K562 (cell line): Measurements from ENCODE around the gene TNFRSF6B. TPM values are rescaled to one million over a fixed set of nuclear protein-coding genes. Genes with fewer than 3 reads are reported as not detected.

ENCODE experiments used
- BACH1 ChIP-seq: fragments of 200-800 bp; sonication (Bioruptor generic); IDR thresholded peaks from 2 replicates; pipeline ENCODE4 v1.6.1; 2016; ENCODE audit warnings: missing genetic modification characterization, missing compliant biosample characterization
- BMI1 ChIP-seq: fragments of 150-350 bp; IDR thresholded peaks from 2 replicates; pipeline ENCODE4 v1.6.1; 2014; ENCODE audit warnings: low read length
- CBX2 ChIP-seq: fragments of 200-600 bp; sonication (generic); IDR thresholded peaks from one replicate; pipeline ENCODE4 v1.6.1; 2012; ENCODE audit warnings: mild to moderate bottlenecking, low read length, inconsistent platforms; ENCODE audit not compliant: insufficient read depth, poor library complexity, severe bottlenecking
- EGR1 ChIP-seq: fragments of 450-650 bp; conservative IDR thresholded peaks from 2 replicates; pipeline ENCODE4 v1.6.1; 2017; ENCODE audit warnings: mild to moderate bottlenecking
- EP400 ChIP-seq: fragments of 450-650 bp; IDR thresholded peaks from 2 replicates; pipeline ENCODE4 v1.6.1; 2017; ENCODE audit warnings: antibody characterized with exemption, mild to moderate bottlenecking, moderate library complexity
- KHSRP ChIP-seq: fragments of 450-650 bp; IDR thresholded peaks from 2 replicates; pipeline ENCODE4 v1.6.1; 2017
- NRF1 ChIP-seq, 2 experiments: fragments of 450-650 bp; IDR thresholded peaks in 1 of 2; conservative IDR thresholded peaks in 1 of 2; 2 replicates each; pipeline ENCODE4 v1.6.1; 2014; ENCODE audit warnings: mild to moderate bottlenecking in 2 of 2
- SOX6 ChIP-seq: fragments of 450-650 bp; IDR thresholded peaks from 2 replicates; pipeline ENCODE4 v1.6.1; 2014; ENCODE audit warnings: mild to moderate bottlenecking
- TAF7 ChIP-seq: fragments of 450-650 bp; IDR thresholded peaks from 2 replicates; pipeline ENCODE4 v1.6.1; 2016; ENCODE audit warnings: missing genetic modification characterization, missing compliant biosample characterization
- TBL1XR1 ChIP-seq, 2 experiments: IDR thresholded peaks; 2 replicates each; pipeline ENCODE4 v1.6.1; 2012; ENCODE audit warnings: improper control_type of control experiment in 2 of 2, low read length in 2 of 2, mild to moderate bottlenecking in 1 of 2
- ZNF175 ChIP-seq: fragments of 200-800 bp; sonication (Bioruptor generic); IDR thresholded peaks from 2 replicates; pipeline ENCODE4 v1.6.1; 2016; ENCODE audit warnings: low read depth, mild to moderate bottlenecking, missing genetic modification characterization, missing compliant biosample characterization
- ZNF584 ChIP-seq: fragments of 200-800 bp; sonication (Bioruptor generic); IDR thresholded peaks from 2 replicates; pipeline ENCODE4 v1.6.1; 2016; ENCODE audit warnings: low read depth, mild to moderate bottlenecking, missing genetic modification characterization, missing compliant biosample characterization
- ZNF644 ChIP-seq: fragments of 200-800 bp; sonication (Bioruptor generic); IDR thresholded peaks from 2 replicates; pipeline ENCODE4 v1.6.1; 2016; ENCODE audit warnings: low read depth, missing genetic modification characterization, missing compliant biosample characterization
- polyA plus RNA-seq, 8 experiments: library from polyadenylated mRNA; depleted of rRNA in 4 of 8; stranded (reverse) in 5 of 8; unstranded in 3 of 8; fragments of >200 nt; fragmentation: Nextera tagmentation in 2 of 8; fragmentation: Illumina TruSeq in 1 of 8; extraction: Ambion mirVana in 2 of 8; extraction: Trizol in 1 of 8; gene quantifications; 2 replicates each; pipeline versions ENCODE4 v1.2.1 to v1.2.3, GENCODE V29; 2011 to 2014; ENCODE audit warnings: inconsistent platforms in 1 of 8, missing spikeins in 1 of 8
- total RNA-seq, 7 experiments: library from RNA; depleted of rRNA in 6 of 7; stranded (reverse); fragments of >200 nt in 6 of 7; fragmentation: Illumina TruSeq in 2 of 7; extraction: Trizol in 2 of 7; gene quantifications; 2 replicates each; pipeline versions ENCODE4 v1.2.1 to v1.2.3, GENCODE V29; 2011 to 2021; ENCODE audit warnings: low replicate concordance in 1 of 7
- TF ChIP-seq, protein P1 (sequence below): sonication (generic); formaldehyde crosslinking; IDR thresholded peaks from 2 replicates; pipeline ENCODE4 v1.8.0; 2022; ENCODE audit warnings: mild to moderate bottlenecking, missing genetic modification reagents
- TF ChIP-seq, protein P2 (sequence below): fragments of 150-350 bp; IDR thresholded peaks from 2 replicates; pipeline ENCODE4 v1.6.1; 2014; ENCODE audit warnings: low read depth, mild to moderate bottlenecking, low read length, borderline replicate concordance
- TF ChIP-seq, protein P3 (sequence below): fragments of 450-650 bp; IDR thresholded peaks from 2 replicates; pipeline ENCODE4 v1.6.1; 2017; ENCODE audit warnings: antibody characterized with exemption, mild to moderate bottlenecking
- TF ChIP-seq, protein P4 (sequence below): sonication (generic); formaldehyde crosslinking; IDR thresholded peaks from 2 replicates; pipeline ENCODE4 v1.4.0; 2020; ENCODE audit warnings: mild to moderate bottlenecking, missing genetic modification reagents

The TNFRSF6B gene
- total and polyA plus RNA-seq, 9 of the 15 experiments (the other 6 are each of a cell fraction or from before 2014, with no cell fraction given): 0.10 to 3.5 (median 0.32) TPM; not detected in 6

DNA sequence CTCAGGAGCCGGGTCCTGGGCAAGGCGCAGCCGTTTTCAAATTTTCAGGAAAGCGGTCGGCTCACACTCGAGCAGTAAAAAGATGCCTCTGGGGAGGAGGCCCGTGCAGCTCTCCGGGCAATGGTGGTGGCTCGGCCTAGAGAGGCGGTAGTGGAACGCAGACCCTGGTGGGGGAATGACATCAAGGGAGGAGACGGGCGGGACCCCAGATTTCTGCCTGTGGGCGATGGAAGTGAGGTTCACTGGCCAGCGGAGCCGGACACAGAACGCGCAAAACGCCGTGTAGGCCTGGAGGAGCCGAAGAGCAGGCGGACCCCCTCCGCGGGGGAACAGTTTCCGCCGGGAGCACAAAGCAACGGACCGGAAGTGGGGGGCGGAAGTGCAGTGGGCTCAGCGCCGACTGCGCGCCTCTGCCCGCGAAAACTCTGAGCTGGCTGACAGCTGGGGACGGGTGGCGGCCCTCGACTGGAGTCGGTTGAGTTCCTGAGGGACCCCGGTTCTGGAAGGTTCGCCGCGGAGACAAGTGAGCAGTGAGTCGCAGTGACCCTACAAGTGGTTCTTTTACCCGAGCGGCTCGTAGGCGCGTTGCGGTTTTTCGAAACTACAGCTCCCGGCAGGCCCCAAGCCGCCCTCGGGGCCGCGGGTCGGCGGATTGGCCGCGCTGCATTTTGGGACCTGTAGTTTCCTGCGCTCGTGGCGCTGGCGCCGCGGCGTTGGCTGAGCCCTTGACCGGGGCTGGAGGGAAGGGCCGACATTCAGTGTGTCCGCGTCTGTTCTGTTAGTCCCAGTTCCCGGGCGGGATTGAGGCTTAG lies 38.3 kb upstream of the TNFRSF6B start, which contains the start of gene RTEL1 (continued):
- TF ChIP-seq BMI1 (no peak), EGR1 (peak; percentile 38), TBL1XR1 (IDR thresholded peaks at IDR 0.05; ENCODE audit: low read length in 2 of 2) (no peak), ZNF584 (CRISPR knock-in tag) (peak; percentile 58; the same call in 1 of the 2 replicates), ZNF175 (CRISPR knock-in tag) (0 out of 2 replicates have a peak, but pooled peaks have one; percentile 36), BACH1 (peak; percentile 33; the same call in 1 of the 2 replicates), KHSRP (no peak), ZNF644 (no peak; the same call in 1 of the 2 replicates), SOX6 (peak; percentile 34; the same call in 1 of the 2 replicates), TAF7 (tag) (peak; percentile 86), CBX2 (no peak), NRF1 (conservative IDR thresholded peaks at IDR 0.05 in 1 of 2, IDR thresholded peaks at IDR 0.05 in 1 of 2) (peak; percentile 66 to 69), EP400 (peak; percentile 86)
- TF ChIP-seq, protein P1, sequence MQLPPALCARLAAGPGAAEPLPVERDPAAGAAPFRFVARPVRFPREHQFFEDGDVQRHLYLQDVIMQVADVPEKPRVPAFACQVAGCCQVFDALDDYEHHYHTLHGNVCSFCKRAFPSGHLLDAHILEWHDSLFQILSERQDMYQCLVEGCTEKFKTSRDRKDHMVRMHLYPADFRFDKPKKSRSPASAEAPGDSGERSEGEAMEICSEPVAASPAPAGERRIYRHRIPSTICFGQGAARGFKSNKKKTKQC (CRISPR knock-in tag): 0 out of 2 replicates have a peak, but pooled peaks have one; percentile 10
- TF ChIP-seq, protein P2, sequence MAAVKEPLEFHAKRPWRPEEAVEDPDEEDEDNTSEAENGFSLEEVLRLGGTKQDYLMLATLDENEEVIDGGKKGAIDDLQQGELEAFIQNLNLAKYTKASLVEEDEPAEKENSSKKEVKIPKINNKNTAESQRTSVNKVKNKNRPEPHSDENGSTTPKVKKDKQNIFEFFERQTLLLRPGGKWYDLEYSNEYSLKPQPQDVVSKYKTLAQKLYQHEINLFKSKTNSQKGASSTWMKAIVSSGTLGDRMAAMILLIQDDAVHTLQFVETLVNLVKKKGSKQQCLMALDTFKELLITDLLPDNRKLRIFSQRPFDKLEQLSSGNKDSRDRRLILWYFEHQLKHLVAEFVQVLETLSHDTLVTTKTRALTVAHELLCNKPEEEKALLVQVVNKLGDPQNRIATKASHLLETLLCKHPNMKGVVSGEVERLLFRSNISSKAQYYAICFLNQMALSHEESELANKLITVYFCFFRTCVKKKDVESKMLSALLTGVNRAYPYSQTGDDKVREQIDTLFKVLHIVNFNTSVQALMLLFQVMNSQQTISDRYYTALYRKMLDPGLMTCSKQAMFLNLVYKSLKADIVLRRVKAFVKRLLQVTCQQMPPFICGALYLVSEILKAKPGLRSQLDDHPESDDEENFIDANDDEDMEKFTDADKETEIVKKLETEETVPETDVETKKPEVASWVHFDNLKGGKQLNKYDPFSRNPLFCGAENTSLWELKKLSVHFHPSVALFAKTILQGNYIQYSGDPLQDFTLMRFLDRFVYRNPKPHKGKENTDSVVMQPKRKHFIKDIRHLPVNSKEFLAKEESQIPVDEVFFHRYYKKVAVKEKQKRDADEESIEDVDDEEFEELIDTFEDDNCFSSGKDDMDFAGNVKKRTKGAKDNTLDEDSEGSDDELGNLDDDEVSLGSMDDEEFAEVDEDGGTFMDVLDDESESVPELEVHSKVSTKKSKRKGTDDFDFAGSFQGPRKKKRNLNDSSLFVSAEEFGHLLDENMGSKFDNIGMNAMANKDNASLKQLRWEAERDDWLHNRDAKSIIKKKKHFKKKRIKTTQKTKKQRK: no peak
- TF ChIP-seq, protein P3, sequence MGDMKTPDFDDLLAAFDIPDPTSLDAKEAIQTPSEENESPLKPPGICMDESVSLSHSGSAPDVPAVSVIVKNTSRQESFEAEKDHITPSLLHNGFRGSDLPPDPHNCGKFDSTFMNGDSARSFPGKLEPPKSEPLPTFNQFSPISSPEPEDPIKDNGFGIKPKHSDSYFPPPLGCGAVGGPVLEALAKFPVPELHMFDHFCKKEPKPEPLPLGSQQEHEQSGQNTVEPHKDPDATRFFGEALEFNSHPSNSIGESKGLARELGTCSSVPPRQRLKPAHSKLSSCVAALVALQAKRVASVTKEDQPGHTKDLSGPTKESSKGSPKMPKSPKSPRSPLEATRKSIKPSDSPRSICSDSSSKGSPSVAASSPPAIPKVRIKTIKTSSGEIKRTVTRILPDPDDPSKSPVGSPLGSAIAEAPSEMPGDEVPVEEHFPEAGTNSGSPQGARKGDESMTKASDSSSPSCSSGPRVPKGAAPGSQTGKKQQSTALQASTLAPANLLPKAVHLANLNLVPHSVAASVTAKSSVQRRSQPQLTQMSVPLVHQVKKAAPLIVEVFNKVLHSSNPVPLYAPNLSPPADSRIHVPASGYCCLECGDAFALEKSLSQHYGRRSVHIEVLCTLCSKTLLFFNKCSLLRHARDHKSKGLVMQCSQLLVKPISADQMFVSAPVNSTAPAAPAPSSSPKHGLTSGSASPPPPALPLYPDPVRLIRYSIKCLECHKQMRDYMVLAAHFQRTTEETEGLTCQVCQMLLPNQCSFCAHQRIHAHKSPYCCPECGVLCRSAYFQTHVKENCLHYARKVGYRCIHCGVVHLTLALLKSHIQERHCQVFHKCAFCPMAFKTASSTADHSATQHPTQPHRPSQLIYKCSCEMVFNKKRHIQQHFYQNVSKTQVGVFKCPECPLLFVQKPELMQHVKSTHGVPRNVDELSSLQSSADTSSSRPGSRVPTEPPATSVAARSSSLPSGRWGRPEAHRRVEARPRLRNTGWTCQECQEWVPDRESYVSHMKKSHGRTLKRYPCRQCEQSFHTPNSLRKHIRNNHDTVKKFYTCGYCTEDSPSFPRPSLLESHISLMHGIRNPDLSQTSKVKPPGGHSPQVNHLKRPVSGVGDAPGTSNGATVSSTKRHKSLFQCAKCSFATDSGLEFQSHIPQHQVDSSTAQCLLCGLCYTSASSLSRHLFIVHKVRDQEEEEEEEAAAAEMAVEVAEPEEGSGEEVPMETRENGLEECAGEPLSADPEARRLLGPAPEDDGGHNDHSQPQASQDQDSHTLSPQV: peak; percentile 61
- TF ChIP-seq, protein P4, sequence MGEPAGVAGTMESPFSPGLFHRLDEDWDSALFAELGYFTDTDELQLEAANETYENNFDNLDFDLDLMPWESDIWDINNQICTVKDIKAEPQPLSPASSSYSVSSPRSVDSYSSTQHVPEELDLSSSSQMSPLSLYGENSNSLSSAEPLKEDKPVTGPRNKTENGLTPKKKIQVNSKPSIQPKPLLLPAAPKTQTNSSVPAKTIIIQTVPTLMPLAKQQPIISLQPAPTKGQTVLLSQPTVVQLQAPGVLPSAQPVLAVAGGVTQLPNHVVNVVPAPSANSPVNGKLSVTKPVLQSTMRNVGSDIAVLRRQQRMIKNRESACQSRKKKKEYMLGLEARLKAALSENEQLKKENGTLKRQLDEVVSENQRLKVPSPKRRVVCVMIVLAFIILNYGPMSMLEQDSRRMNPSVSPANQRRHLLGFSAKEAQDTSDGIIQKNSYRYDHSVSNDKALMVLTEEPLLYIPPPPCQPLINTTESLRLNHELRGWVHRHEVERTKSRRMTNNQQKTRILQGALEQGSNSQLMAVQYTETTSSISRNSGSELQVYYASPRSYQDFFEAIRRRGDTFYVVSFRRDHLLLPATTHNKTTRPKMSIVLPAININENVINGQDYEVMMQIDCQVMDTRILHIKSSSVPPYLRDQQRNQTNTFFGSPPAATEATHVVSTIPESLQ (CRISPR knock-in tag): no peak; the same call in 1 of the 2 replicates
